Measurements from ENCODE around the gene AFF3. TPM values are rescaled to one million over a fixed set of nuclear protein-coding genes. Genes with fewer than 3 reads are reported as not detected.
A peak's percentile ranks its signal among the peaks of the same experiment; 100 is the strongest.

Gene AFF3
- total RNA-seq, 1 donor from 2014 or later = 20.9 TPM

- DNase-seq (ENCODE audit: low read depth, low spot score) = no peak
- H3K36me3 Mint-ChIP-seq (ENCODE audit: low read depth) = no peaks in the 10 kb centered on the region
- no peak overlapping the region for H3K27ac Mint-ChIP-seq (ENCODE audit: unreplicated experiment)
- H3K4me3 Mint-ChIP-seq = peak overlapping the region; percentile 58
- H3K9me3 Mint-ChIP-seq = no peaks in the 10 kb centered on the region
- H3K4me1 Mint-ChIP-seq = peaks cover 30% of the 10 kb centered on the region
- H3K27me3 Mint-ChIP-seq (ENCODE audit: low read depth) = peaks cover 58% of the 10 kb centered on the region
- no peak for TF ChIP-seq CTCF (conservative IDR thresholded peaks at IDR 0.05)
These were observed 95.1 kb downstream of the AFF3 start for GRCh38 chr2:100046961-100047947.

- Mint-ChIP-seq H3K4me3 (no peak overlapping the region), H3K27ac (ENCODE audit: unreplicated experiment) (no peak overlapping the region), H3K27me3 (ENCODE audit: low read depth) (peaks cover 71% of the 10 kb centered on the region), H3K9me3 (no peaks in the 10 kb centered on the region), H3K4me1 (peaks cover 51% of the 10 kb centered on the region), H3K36me3 (ENCODE audit: low read depth) (peaks cover 2% of the 10 kb centered on the region)
- DNase-seq (ENCODE audit: low read depth, low spot score) = no peak
- TF ChIP-seq CTCF (conservative IDR thresholded peaks at IDR 0.05) = no peak
These were observed 97.4 kb downstream of the AFF3 start for GRCh38 chr2:100045000-100045399.

GRCh38 chr2:100043891-100044255 is 98.5 kb downstream of the AFF3 start:
- H3K4me1 Mint-ChIP-seq = peaks cover 52% of the 10 kb centered on the region
- DNase-seq (ENCODE audit: low read depth, low spot score) = no peak
- TF ChIP-seq CTCF (conservative IDR thresholded peaks at IDR 0.05) = no peak
- no peak overlapping the region for H3K27ac Mint-ChIP-seq (ENCODE audit: unreplicated experiment)
- peaks cover 3% of the 10 kb centered on the region for H3K36me3 Mint-ChIP-seq (ENCODE audit: low read depth)
- H3K4me3 Mint-ChIP-seq = no peak overlapping the region
- H3K9me3 Mint-ChIP-seq = no peaks in the 10 kb centered on the region
- peaks cover 76% of the 10 kb centered on the region for H3K27me3 Mint-ChIP-seq (ENCODE audit: low read depth)

- peaks cover 52% of the 10 kb centered on the region for H3K4me1 Mint-ChIP-seq
- peaks cover 75% of the 10 kb centered on the region for H3K27me3 Mint-ChIP-seq (ENCODE audit: low read depth)
- H3K9me3 Mint-ChIP-seq = no peaks in the 10 kb centered on the region
- no peak for TF ChIP-seq CTCF (conservative IDR thresholded peaks at IDR 0.05)
- no peak overlapping the region for H3K4me3 Mint-ChIP-seq
- no peak overlapping the region for H3K27ac Mint-ChIP-seq (ENCODE audit: unreplicated experiment)
- peaks cover 3% of the 10 kb centered on the region for H3K36me3 Mint-ChIP-seq (ENCODE audit: low read depth)
- DNase-seq (ENCODE audit: low read depth, low spot score) = no peak
These were observed 99.1 kb downstream of the AFF3 start for GRCh38 chr2:100043081-100043890.

GRCh38 chr2:100042562-100042961 is 99.8 kb downstream of the AFF3 start:
- Mint-ChIP-seq H3K4me3 (no peak overlapping the region), H3K27me3 (ENCODE audit: low read depth) (peaks cover 77% of the 10 kb centered on the region), H3K9me3 (no peaks in the 10 kb centered on the region), H3K4me1 (peaks cover 52% of the 10 kb centered on the region), H3K36me3 (ENCODE audit: low read depth) (peaks cover 3% of the 10 kb centered on the region), H3K27ac (ENCODE audit: unreplicated experiment) (no peak overlapping the region)
- no peak for TF ChIP-seq CTCF (conservative IDR thresholded peaks at IDR 0.05)
- DNase-seq (ENCODE audit: low read depth, low spot score) = no peak
